ENCODE measurements around the gene DEFB127.
"Not testable (repeated sequence)": the region's sequence is repeated elsewhere in the genome, so short reads cannot be mapped to it uniquely, and the experiment has no call there.

Gene DEFB127

GRCh38 chr20:157154-157553 is at the start of gene DEFB127:
Gene DEFB127 (plus strand): TSS chr20:157454. CDS start chr20:157545, 91 bp downstream.
- no peak for DNase-seq

GRCh38 chr20:112396-112795 is 44.9 kb upstream of the DEFB127 start:
- no peak for DNase-seq

- DNase-seq = no peak
Observed at GRCh38 chr20:117518-117917, 39.7 kb upstream of the DEFB127 start.

GRCh38 chr20:129786-130323 is 27.4 kb upstream of the DEFB127 start:
- DNase-seq = not testable (repeated sequence)

- no peak for DNase-seq
Observed at GRCh38 chr20:137668-138490, 19.4 kb upstream of the DEFB127 start.

- no peak for DNase-seq
Observed at GRCh38 chr20:142290-142689, 15.0 kb upstream of the DEFB127 start, which contains the start of gene DEFB126. Gene DEFB126 (plus strand): TSS chr20:142590. CDS start chr20:142629, 39 bp downstream.

GRCh38 chr20:145877-146276 is 11.4 kb upstream of the DEFB127 start:
- DNase-seq = no peak

GRCh38 chr20:152131-152530 is 5.1 kb upstream of the DEFB127 start:
- no peak for DNase-seq

- no peak for DNase-seq
Observed at GRCh38 chr20:164618-165017, 7.4 kb downstream of the DEFB127 start.

GRCh38 chr20:168876-169275 is 11.6 kb downstream of the DEFB127 start:
- DNase-seq = no peak

GRCh38 chr20:184288-184687 is 27.0 kb downstream of the DEFB127 start:
- no peak for DNase-seq

- no peak for DNase-seq
Observed at GRCh38 chr20:187733-188132, 30.5 kb downstream of the DEFB127 start.

GRCh38 chr20:189611-190010 is 32.4 kb downstream of the DEFB127 start, which contains the start of gene DEFB128:
Gene DEFB128 (minus strand): TSS chr20:189711. CDS start chr20:189623, 88 bp downstream.
- no peak for DNase-seq

GRCh38 chr20:198225-198624 is 41.0 kb downstream of the DEFB127 start:
- no peak for DNase-seq

GRCh38 chr20:199996-200395 is 42.7 kb downstream of the DEFB127 start:
- DNase-seq = no peak

GRCh38 chr20:203630-204029 is 46.4 kb downstream of the DEFB127 start:
- not testable (repeated sequence) for DNase-seq

Measured in SIG-M5 (cell line).